ENCODE data around the gene NFKBIE. TPM values are rescaled to one million over a fixed set of nuclear protein-coding genes. Genes with fewer than 3 reads are reported as not detected.
"Not testable (repeated sequence)": the region's sequence is repeated elsewhere in the genome, so short reads cannot be mapped to it uniquely, and the experiment has no call there.

The NFKBIE gene
- total RNA-seq, result 9.1 TPM

DNA sequence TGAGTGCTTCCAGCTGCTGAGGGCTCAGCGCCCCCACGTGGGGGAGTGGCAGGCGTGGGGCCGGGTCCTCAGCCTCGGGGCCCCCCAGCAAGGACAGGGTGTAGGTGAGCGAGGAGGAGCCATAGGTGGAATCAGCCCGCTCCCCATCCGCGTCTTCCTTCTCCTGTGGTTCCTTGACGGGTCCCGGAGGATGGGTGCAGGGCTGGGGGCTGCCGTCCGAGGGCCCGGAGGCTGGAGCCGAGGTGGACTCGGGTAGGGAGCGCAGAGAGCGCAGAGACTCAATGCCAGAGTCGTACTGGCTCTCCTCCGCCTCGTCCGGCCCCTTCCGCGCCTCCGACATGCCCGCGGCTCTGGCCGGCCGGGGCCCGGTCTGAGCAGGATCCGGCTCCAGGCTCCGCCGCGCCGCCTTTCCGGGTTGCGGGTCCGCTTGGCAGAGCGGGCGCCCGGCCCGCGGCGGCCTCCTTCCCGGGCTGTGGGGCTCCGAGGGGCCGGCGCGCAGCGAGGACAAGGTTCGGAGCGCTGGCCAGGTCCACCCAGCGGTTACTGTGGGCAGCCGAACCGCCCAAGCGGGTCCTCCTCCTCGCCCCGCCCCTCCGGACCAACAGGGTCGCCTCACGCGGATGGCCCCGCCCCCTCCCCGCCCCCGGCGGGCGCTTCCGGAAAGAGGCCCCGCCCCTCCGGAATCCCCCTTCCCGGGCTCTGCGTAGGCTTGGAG lies at the start of gene NFKBIE:
Gene NFKBIE (minus strand): TSS at position 545 of the 715 bp plus-strand sequence. CDS start 205 bp downstream, at position 340.
- intact Hi-C loops (cut with DNase I), result loop anchor here (5.0 kb wide), 1 partner anchor 1593 kb away; no protein-coding TSS in a partner anchor
- DNase-seq (ENCODE audit: low spot score), result peak; percentile 99
- ATAC-seq, result peak; percentile 94

DNA sequence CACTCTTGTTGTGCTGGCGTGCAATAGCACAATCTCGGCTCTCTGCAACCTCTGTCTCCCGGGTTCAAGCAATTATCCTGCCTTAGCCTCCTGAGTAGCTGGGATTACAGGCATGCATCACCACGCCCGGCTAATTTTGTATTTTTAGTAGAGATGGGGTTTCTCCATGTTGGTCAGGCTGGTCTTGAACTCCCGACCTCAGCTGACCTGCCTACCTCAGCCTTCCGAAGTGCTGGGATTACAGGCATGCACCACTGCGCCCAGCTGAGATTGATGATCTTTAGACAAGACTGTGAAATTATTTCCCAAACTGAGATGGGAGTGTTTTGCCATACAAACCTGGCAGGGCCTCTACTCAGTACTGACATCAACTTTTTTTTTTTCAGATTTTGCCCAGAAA lies 49.3 kb upstream of the NFKBIE start:
- DNase-seq (ENCODE audit: low spot score); ATAC-seq; intact Hi-C loops (cut with DNase I): not testable (repeated sequence)

GRCh38 chr6:44312901-44313788 lies 47.8 kb upstream of the NFKBIE start, which contains the start of gene AARS2:
TSS of gene AARS2 (minus strand) at chr6:44313347. CDS start at chr6:44313323, 24 bp downstream.
- DNase-seq (ENCODE audit: low spot score), result peak; percentile 92
- intact Hi-C loops (cut with DNase I), result no loop called here
- ATAC-seq, result peak; percentile 95

GRCh38 chr6:44311767-44312166 lies 46.4 kb upstream of the NFKBIE start:
- intact Hi-C loops (cut with DNase I), result no loop called here
- DNase-seq (ENCODE audit: low spot score) (no peak), ATAC-seq (no peak)

- DNase-seq (ENCODE audit: low spot score), result no peak
- no peak for ATAC-seq
- intact Hi-C loops (cut with DNase I), result no loop called here
Observed at GRCh38 chr6:44311304-44311703, 46.0 kb upstream of the NFKBIE start.

GRCh38 chr6:44310241-44310640 lies 44.9 kb upstream of the NFKBIE start:
- DNase-seq (ENCODE audit: low spot score), result no peak
- no peak for ATAC-seq
- intact Hi-C loops (cut with DNase I), result no loop called here

DNA sequence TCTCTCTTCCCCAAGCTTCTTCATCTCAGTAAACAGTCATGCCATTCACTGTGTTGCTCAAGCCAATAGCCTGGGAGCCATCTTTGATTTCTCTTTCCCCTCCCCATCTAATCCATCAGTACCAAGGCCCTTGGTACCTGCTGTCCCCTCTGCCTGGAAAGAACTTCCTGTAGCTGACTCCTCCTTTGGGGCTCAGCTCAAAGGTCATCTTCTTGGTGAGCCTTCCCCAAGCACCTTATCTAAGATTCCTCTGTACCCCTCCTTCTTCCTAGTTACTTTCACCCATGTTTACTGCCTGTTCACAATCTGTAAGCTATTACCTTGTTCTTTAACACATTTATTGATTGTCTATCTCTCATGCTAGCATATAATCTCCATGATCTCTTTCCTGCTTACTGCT lies 44.3 kb upstream of the NFKBIE start:
- intact Hi-C loops (cut with DNase I), result no loop called here
- DNase-seq (ENCODE audit: low spot score) (no peak), ATAC-seq (no peak)

- no peak for ATAC-seq
- intact Hi-C loops (cut with DNase I), result no loop called here
- no peak for DNase-seq (ENCODE audit: low spot score)
Observed at GRCh38 chr6:44309092-44309491, 43.7 kb upstream of the NFKBIE start.

- ATAC-seq (no peak), DNase-seq (ENCODE audit: low spot score) (no peak)
- intact Hi-C loops (cut with DNase I), result no loop called here
Observed at GRCh38 chr6:44307217-44307616, 41.9 kb upstream of the NFKBIE start.

GRCh38 chr6:44306710-44307109 lies 41.4 kb upstream of the NFKBIE start:
- intact Hi-C loops (cut with DNase I), result no loop called here

GRCh38 chr6:44305200-44305725 lies 39.9 kb upstream of the NFKBIE start:
- intact Hi-C loops (cut with DNase I), result no loop called here
- DNase-seq (ENCODE audit: low spot score), result no peak
- ATAC-seq, result no peak

More at GRCh38 chr6:44306710-44307109, 41.4 kb upstream of the NFKBIE start:
- DNase-seq (ENCODE audit: low spot score), result no peak
- ATAC-seq, result no peak

DNA sequence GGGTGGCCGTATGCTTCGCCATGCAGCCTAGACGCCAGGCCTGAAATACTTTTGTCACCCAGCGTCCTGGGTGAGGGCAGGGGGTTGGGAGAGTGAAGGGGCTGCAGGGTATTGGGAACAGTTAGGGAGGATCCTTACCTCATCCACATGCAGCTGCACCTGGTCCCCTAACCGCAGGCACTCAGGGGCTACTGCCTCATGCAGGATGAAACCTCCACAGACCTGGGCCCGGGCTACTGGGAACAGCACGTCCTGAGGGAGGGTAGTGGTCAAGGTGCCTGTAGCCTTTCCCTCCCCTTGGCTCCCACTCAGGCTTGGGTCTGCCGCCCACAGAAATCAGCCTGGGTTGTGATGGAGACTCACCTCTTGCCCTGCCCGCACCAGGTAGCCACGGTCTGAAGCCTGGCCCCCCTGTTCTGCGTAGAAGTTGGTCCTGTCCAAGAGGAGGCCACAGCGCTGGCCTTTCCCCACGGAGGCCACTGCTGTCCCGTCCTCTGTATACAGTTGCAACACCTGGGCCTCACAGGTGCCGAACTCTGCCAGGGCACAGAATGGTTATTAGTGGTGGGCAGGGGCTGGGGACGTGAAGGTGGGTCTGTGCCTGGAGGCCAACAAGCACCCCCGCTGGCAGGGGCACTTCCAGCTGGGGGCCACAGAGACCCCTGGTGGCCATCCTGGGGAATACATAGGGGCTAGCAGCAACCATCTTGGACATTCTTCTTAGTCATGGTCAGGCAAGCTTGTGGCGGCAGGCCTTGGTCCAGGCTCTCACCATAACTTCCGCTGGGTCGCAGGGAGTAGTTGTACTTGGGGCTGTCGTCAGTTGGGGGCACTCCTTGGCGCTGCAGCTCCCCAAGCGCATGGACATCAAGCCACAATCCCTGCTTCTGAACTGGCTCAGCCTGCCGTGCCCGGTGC lies 39.2 kb upstream of the NFKBIE start:
- ATAC-seq (peak; percentile 39), DNase-seq (ENCODE audit: low spot score) (no peak)
- intact Hi-C loops (cut with DNase I), result no loop called here

DNA sequence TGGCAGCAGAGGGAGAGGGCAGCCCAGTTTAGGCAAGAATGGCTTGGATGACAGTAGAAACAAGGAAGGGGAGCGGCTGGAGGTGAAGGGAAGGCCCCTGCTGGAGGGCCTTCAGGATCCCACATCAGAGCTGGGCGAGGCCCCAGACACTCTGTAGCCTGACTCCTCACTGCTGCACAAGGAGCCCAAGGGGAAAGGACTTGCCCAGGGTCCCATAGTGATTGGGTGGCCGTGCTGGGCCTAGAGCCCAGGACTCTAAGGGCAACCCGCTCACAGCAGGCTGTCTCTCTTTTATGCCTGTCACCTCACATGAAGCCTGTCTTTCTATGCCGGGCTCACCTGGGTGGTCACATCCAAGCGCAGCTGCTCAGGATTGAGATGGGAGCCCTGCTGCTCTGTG lies 38.5 kb upstream of the NFKBIE start:
- no peak for ATAC-seq
- no peak for DNase-seq (ENCODE audit: low spot score)
- intact Hi-C loops (cut with DNase I), result no loop called here

GRCh38 chr6:44302856-44303255 lies 37.5 kb upstream of the NFKBIE start:
- DNase-seq (ENCODE audit: low spot score) (no peak), ATAC-seq (no peak)
- intact Hi-C loops (cut with DNase I), result no loop called here

- DNase-seq (ENCODE audit: low spot score) (no peak), ATAC-seq (no peak)
- intact Hi-C loops (cut with DNase I), result no loop called here
Observed at GRCh38 chr6:44301782-44302564, 36.6 kb upstream of the NFKBIE start.

DNA sequence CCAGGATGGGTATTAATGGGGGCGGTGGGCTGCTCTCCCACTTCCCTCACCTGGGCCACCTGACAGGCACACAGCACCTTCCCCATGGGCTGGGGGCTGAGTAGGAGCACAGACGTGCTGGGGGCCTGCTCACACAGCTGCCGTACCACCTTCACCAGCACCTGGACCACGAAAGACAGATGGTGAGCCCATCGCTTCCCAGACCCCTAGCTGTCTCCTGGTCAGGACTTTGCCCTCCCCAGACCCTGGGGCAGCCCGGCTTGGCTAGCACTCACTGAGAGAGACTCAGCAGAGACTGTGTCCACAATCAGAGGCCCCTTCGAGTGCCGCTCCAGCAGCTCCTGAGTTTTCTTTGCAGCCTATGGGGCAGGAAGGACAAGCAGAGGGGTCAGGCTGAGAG lies 35.8 kb upstream of the NFKBIE start:
- no peak for ATAC-seq
- intact Hi-C loops (cut with DNase I), result no loop called here
- DNase-seq (ENCODE audit: low spot score), result no peak

GRCh38 chr6:44300292-44300823 lies 35.0 kb upstream of the NFKBIE start:
- intact Hi-C loops (cut with DNase I), result no loop called here
- ATAC-seq (no peak), DNase-seq (ENCODE audit: low spot score) (no peak)

GRCh38 chr6:44298864-44299263 lies 33.5 kb upstream of the NFKBIE start:
- intact Hi-C loops (cut with DNase I), result no loop called here
- no peak for ATAC-seq
- DNase-seq (ENCODE audit: low spot score), result no peak

Data from sciatic nerve (tissue), 2 donors.